ENCODE data around the gene HNF1B.

GRCh38 chr17:37726891-37727675 is 17.8 kb downstream of the HNF1B start:
- TF ChIP-seq, protein P1, sequence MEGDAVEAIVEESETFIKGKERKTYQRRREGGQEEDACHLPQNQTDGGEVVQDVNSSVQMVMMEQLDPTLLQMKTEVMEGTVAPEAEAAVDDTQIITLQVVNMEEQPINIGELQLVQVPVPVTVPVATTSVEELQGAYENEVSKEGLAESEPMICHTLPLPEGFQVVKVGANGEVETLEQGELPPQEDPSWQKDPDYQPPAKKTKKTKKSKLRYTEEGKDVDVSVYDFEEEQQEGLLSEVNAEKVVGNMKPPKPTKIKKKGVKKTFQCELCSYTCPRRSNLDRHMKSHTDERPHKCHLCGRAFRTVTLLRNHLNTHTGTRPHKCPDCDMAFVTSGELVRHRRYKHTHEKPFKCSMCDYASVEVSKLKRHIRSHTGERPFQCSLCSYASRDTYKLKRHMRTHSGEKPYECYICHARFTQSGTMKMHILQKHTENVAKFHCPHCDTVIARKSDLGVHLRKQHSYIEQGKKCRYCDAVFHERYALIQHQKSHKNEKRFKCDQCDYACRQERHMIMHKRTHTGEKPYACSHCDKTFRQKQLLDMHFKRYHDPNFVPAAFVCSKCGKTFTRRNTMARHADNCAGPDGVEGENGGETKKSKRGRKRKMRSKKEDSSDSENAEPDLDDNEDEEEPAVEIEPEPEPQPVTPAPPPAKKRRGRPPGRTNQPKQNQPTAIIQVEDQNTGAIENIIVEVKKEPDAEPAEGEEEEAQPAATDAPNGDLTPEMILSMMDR (IDR thresholded peaks at IDR 0.05; ENCODE audit: low read depth, low read length, poor library complexity, severe bottlenecking): no peak
- no peak for TF ChIP-seq EZH2phosphoT487 (IDR thresholded peaks at IDR 0.05; ENCODE audit: borderline replicate concordance, low read length)

All from DOHH2 (cell line).